ENCODE results near the gene MATR3.
"Not testable (repeated sequence)": the region's sequence is repeated elsewhere in the genome, so short reads cannot be mapped to it uniquely, and the experiment has no call there.

MATR3 gene

GRCh38 chr5:139306197-139306596, 12.7 kb downstream of the MATR3 start:
- H3K4me3 ChIP-seq (ENCODE audit: low read depth, low read length): no peak overlapping the region
- DNase-seq (ENCODE audit: low read depth): no peak
- TF ChIP-seq, protein P1, sequence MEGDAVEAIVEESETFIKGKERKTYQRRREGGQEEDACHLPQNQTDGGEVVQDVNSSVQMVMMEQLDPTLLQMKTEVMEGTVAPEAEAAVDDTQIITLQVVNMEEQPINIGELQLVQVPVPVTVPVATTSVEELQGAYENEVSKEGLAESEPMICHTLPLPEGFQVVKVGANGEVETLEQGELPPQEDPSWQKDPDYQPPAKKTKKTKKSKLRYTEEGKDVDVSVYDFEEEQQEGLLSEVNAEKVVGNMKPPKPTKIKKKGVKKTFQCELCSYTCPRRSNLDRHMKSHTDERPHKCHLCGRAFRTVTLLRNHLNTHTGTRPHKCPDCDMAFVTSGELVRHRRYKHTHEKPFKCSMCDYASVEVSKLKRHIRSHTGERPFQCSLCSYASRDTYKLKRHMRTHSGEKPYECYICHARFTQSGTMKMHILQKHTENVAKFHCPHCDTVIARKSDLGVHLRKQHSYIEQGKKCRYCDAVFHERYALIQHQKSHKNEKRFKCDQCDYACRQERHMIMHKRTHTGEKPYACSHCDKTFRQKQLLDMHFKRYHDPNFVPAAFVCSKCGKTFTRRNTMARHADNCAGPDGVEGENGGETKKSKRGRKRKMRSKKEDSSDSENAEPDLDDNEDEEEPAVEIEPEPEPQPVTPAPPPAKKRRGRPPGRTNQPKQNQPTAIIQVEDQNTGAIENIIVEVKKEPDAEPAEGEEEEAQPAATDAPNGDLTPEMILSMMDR (IDR thresholded peaks at IDR 0.05; ENCODE audit: insufficient read depth, low read depth, low read length, missing control alignments): no peak

DNA sequence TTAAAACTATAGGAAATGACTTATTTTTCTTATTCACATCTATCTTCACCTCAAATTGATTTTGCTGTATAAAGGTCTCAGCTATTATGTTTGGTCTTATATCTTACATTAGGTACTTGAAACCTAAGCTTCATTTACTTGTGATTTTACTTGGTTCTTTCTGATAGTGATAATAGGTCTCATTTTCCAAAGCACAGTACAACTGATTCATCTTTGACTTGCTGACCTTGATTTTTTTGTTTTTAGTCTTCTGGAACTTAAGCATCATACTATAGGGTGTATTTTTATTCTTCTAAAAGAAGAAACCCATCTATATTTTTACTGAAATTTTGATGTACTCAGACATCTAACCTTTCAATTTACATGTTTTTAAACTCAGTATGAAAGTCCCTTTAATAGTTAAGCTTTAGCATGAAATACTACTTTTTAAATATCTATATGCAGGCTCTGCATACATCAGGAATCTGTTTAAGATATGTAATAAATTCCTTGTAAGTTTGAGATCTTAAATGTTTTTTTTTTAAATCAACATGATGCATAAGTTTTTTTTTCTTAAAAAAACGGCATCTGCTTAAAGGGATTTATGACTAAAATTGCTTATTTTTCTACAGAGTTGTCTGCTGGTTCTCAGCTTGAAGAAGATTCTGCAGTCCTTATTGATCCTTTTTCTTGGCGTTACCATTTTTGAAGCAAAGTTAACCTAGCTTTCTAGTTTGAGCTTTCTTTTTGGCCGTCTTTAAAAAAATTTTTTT, 13.3 kb downstream of the MATR3 start:
- TF ChIP-seq, protein P1 (IDR thresholded peaks at IDR 0.05; ENCODE audit: insufficient read depth, low read depth, low read length, missing control alignments): no peak
- DNase-seq (ENCODE audit: low read depth): no peak
- H3K4me3 ChIP-seq (ENCODE audit: low read depth, low read length): no peak overlapping the region

GRCh38 chr5:139308797-139309196, 15.3 kb downstream of the MATR3 start:
- TF ChIP-seq, protein P1 (IDR thresholded peaks at IDR 0.05; ENCODE audit: insufficient read depth, low read depth, low read length, missing control alignments): no peak

DNA sequence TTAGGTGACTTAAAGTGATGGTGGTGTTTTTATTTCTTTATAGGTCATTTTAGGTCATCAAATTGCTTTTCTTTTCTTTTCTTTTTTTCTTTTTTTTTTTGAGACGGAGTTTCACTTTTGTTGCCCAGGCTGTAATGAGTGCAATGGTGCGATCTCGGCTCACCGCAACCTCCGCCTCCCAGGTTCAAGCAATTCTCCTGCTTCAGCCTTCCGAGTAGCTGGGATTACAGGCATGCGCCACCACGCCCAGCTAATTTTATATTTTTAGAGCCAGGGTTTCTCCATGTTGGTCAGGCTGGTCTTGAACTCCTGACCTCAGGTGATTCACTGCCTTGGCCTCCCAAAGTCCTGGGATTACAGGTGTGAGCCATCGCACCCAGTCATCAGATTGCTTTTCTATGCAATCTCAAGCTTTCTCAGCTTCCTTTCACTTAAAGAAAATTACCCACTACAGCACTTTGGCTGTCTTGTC, 17.2 kb downstream of the MATR3 start:
- H3K4me3 ChIP-seq (ENCODE audit: low read depth, low read length); DNase-seq (ENCODE audit: low read depth): not testable (repeated sequence)

More at GRCh38 chr5:139308797-139309196, 15.3 kb downstream of the MATR3 start:
- no peak overlapping the region for H3K4me3 ChIP-seq (ENCODE audit: low read depth, low read length)
- no peak for DNase-seq (ENCODE audit: low read depth)

- TF ChIP-seq, protein P1 (IDR thresholded peaks at IDR 0.05; ENCODE audit: insufficient read depth, low read depth, low read length, missing control alignments): no peak
- no peak for DNase-seq (ENCODE audit: low read depth)
- no peak overlapping the region for H3K4me3 ChIP-seq (ENCODE audit: low read depth, low read length)
Measured at GRCh38 chr5:139312075-139312474, 18.5 kb downstream of the MATR3 start.

DNA sequence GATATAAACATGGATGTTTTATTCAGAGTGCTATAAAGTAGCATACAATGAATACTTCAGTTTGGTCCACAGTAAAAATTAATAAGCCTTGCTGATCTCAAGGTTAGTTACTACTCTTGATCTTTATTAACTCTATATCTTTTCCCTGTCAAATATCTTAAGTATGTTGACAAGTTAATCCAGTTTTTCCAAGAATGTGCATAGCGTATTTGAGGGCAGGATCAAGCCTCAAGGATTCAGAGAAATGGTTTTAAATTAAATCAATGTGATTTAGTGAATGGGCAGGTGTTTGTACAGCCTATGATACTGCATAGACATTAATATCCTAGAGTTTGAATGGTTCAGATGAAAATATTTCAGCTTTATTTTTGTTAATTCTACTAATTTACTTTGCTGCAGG, 20.7 kb downstream of the MATR3 start:
- TF ChIP-seq, protein P1 (IDR thresholded peaks at IDR 0.05; ENCODE audit: insufficient read depth, low read depth, low read length, missing control alignments): no peak
- DNase-seq (ENCODE audit: low read depth): no peak
- no peak overlapping the region for H3K4me3 ChIP-seq (ENCODE audit: low read depth, low read length)

- TF ChIP-seq, protein P1 (IDR thresholded peaks at IDR 0.05; ENCODE audit: insufficient read depth, low read depth, low read length, missing control alignments): no peak
Measured at GRCh38 chr5:139315056-139315615, 21.6 kb downstream of the MATR3 start.

More at GRCh38 chr5:139315056-139315615, 21.6 kb downstream of the MATR3 start:
- H3K4me3 ChIP-seq (ENCODE audit: low read depth, low read length): no peak overlapping the region
- DNase-seq (ENCODE audit: low read depth): no peak

Measured in GM12865 (cell line).